ENCODE data around the gene S100A9. TPM values are rescaled to one million over a fixed set of nuclear protein-coding genes. Genes with fewer than 3 reads are reported as not detected.
A peak's percentile ranks its signal among the peaks of the same experiment; 100 is the strongest.
"Not testable (repeated sequence)": the region's sequence is repeated elsewhere in the genome, so short reads cannot be mapped to it uniquely, and the experiment has no call there.

Gene S100A9
- 102 TPM for polyA plus RNA-seq (2013)

DNA sequence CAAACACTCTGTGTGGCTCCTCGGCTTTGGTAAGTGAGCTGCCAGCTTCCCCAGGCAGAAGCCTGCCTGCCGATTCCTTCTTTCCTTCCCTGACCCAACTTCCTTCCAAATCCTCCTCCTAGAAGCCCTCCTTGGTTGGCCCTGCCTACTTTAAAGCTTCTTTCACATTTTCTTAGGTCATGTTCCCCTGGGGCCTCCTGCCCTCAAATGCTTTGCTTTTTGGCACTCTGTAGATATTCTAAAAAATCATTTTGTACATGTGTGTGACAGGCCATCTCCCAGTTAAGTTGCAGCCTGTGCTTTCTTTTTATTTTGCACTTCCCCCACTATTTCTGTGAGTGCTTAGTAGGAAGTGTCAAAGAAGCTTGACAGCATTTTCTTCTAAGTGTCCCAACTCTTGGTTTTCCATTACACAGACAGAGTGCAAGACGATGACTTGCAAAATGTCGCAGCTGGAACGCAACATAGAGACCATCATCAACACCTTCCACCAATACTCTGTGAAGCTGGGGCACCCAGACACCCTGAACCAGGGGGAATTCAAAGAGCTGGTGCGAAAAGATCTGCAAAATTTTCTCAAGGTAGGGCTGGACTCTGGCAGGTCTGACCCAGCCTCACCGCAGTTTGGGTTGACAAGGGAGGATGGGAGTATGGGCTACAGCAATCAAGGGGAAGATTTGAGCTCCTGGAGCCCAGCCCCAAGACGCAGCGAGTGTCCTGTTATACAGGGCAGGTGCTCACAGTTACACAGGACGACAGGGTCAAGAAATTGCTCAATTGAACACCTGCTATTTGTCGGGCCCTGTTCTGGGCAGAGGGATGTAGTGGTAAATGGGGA, at the start of gene S100A9:
Gene S100A9 (plus strand): TSS at position 2 of the 838 bp plus-strand sequence. CDS start 430 bp downstream, at position 432.
- no peaks in the 10 kb centered on the region for H3K36me3 ChIP-seq (ENCODE audit: control insufficient read depth in 4 of 4, insufficient read depth in 4 of 4, low read length in 3 of 4)
- peak within 1 kb of the TSS in 5 of 7 experiments; percentile 12 to 48 (median 34) for H3K4me3 ChIP-seq (ENCODE audit: control insufficient read depth in 1 of 7, extremely low read depth in 1 of 7, insufficient read depth in 4 of 7, low read depth in 2 of 7, low read length in 6 of 7)
- no peak within 1 kb of the TSS for H3K27ac ChIP-seq (ENCODE audit: insufficient read depth in 1 of 2, low read depth in 1 of 2, low read length in 2 of 2, poor library complexity in 1 of 2, severe bottlenecking in 2 of 2)
- H3K27me3 ChIP-seq (replicated peaks in 2 of 5; ENCODE audit: control insufficient read depth in 4 of 5, insufficient read depth in 5 of 5, low read length in 4 of 5), result no peaks in the 10 kb centered on the region
- CTCF ChIA-PET, result interaction anchor here (0.6 to 9.1 kb wide), 12 partner anchors 10 to 264 kb away, joined by 3 to 97 read pairs (median 3); partner anchors contain the start of genes PGLYRP4 and S100A8
- POLR2A ChIA-PET, result no interaction called here
- WGBS (ENCODE audit: insufficient coverage), result 61% methylated on average over 11 of the region's 11 CpGs
- no peaks in the 10 kb centered on the region for H3K9me3 ChIP-seq (ENCODE audit: control extremely low read depth in 1 of 5, control insufficient read depth in 4 of 5, insufficient read depth in 2 of 5, low read depth in 1 of 5, low read length in 4 of 5)
- peaks cover 2 to 38% (median 27%) of the 10 kb centered on the region in 4 experiments for H3K4me1 ChIP-seq (ENCODE audit: control extremely low read depth in 1 of 4, control insufficient read depth in 4 of 4, insufficient read depth in 4 of 4, low read length in 3 of 4)
- peak in 2 of 3 donors; percentile 49 to 52 for DNase-seq

GRCh38 chr1:153308540-153308939, 49.1 kb upstream of the S100A9 start:
- Histone ChIP-seq H3K4me3 (ENCODE audit: control insufficient read depth in 1 of 7, extremely low read depth in 1 of 7, insufficient read depth in 4 of 7, low read depth in 2 of 7, low read length in 6 of 7) (no peak overlapping the region), H3K36me3 (ENCODE audit: control insufficient read depth in 4 of 4, insufficient read depth in 4 of 4, low read length in 3 of 4) (no peaks in the 10 kb centered on the region), H3K27ac (ENCODE audit: insufficient read depth in 1 of 2, low read depth in 1 of 2, low read length in 2 of 2, poor library complexity in 1 of 2, severe bottlenecking in 2 of 2) (no peak overlapping the region), H3K27me3 (replicated peaks in 2 of 5; ENCODE audit: control insufficient read depth in 4 of 5, insufficient read depth in 5 of 5, low read length in 4 of 5) (peaks cover 0 to 1% (median 0%) of the 10 kb centered on the region in 5 experiments), H3K9me3 (ENCODE audit: control extremely low read depth in 1 of 5, control insufficient read depth in 4 of 5, insufficient read depth in 2 of 5, low read depth in 1 of 5, low read length in 4 of 5) (no peaks in the 10 kb centered on the region), H3K4me1 (ENCODE audit: control extremely low read depth in 1 of 4, control insufficient read depth in 4 of 4, insufficient read depth in 4 of 4, low read length in 3 of 4) (peaks cover 0 to 8% (median 3%) of the 10 kb centered on the region in 4 experiments)
- CTCF ChIA-PET, result no interaction called here
- 94% methylated on average over 2 of the region's 2 CpGs for WGBS (ENCODE audit: insufficient coverage)
- no peak for DNase-seq
- POLR2A ChIA-PET, result no interaction called here

DNA sequence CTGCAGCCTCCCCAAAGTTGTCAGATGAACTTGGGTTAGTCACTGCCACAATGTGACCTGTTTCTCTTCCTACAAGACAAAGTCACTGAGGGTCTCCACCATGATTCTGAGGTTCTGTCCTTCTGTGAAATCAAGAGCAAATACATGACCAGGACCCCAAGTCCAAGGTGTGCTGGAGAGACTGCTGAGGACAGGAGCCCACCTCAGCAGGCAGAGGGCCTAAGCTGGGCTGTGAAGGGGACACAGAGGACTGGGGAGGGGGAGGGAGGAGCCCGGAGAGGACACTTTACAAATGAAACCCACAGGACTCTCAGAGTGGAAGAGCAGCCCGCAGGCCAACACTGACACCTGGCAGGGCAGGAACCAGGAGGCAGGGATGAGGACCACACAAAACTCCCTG, 48.2 kb upstream of the S100A9 start:
- H3K4me1 ChIP-seq (ENCODE audit: control extremely low read depth in 1 of 4, control insufficient read depth in 4 of 4, insufficient read depth in 4 of 4, low read length in 3 of 4), result peaks cover 0 to 8% (median 3%) of the 10 kb centered on the region in 4 experiments
- H3K9me3 ChIP-seq (ENCODE audit: control extremely low read depth in 1 of 5, control insufficient read depth in 4 of 5, insufficient read depth in 2 of 5, low read depth in 1 of 5, low read length in 4 of 5), result no peaks in the 10 kb centered on the region
- 100% methylated on average over 1 of the region's 2 CpGs for WGBS (ENCODE audit: insufficient coverage)
- no peaks in the 10 kb centered on the region for H3K27me3 ChIP-seq (replicated peaks in 2 of 5; ENCODE audit: control insufficient read depth in 4 of 5, insufficient read depth in 5 of 5, low read length in 4 of 5)
- DNase-seq, result no peak
- H3K36me3 ChIP-seq (ENCODE audit: control insufficient read depth in 4 of 4, insufficient read depth in 4 of 4, low read length in 3 of 4), result no peaks in the 10 kb centered on the region
- ChIA-PET CTCF (no interaction called here), POLR2A (no interaction called here)
- H3K27ac ChIP-seq (ENCODE audit: insufficient read depth in 1 of 2, low read depth in 1 of 2, low read length in 2 of 2, poor library complexity in 1 of 2, severe bottlenecking in 2 of 2), result no peak overlapping the region
- no peak overlapping the region for H3K4me3 ChIP-seq (ENCODE audit: control insufficient read depth in 1 of 7, extremely low read depth in 1 of 7, insufficient read depth in 4 of 7, low read depth in 2 of 7, low read length in 6 of 7)

- no peak overlapping the region for H3K27ac ChIP-seq (ENCODE audit: insufficient read depth in 1 of 2, low read depth in 1 of 2, low read length in 2 of 2, poor library complexity in 1 of 2, severe bottlenecking in 2 of 2)
- H3K27me3 ChIP-seq (replicated peaks in 2 of 5; ENCODE audit: control insufficient read depth in 4 of 5, insufficient read depth in 5 of 5, low read length in 4 of 5), result no peaks in the 10 kb centered on the region
- no peak for DNase-seq
- H3K9me3 ChIP-seq (ENCODE audit: control extremely low read depth in 1 of 5, control insufficient read depth in 4 of 5, insufficient read depth in 2 of 5, low read depth in 1 of 5, low read length in 4 of 5), result no peaks in the 10 kb centered on the region
- H3K4me3 ChIP-seq (ENCODE audit: control insufficient read depth in 1 of 7, extremely low read depth in 1 of 7, insufficient read depth in 4 of 7, low read depth in 2 of 7, low read length in 6 of 7), result no peak overlapping the region
- peaks cover 0 to 8% (median 3%) of the 10 kb centered on the region in 4 experiments for H3K4me1 ChIP-seq (ENCODE audit: control extremely low read depth in 1 of 4, control insufficient read depth in 4 of 4, insufficient read depth in 4 of 4, low read length in 3 of 4)
- ChIA-PET CTCF (no interaction called here), POLR2A (no interaction called here)
- H3K36me3 ChIP-seq (ENCODE audit: control insufficient read depth in 4 of 4, insufficient read depth in 4 of 4, low read length in 3 of 4), result no peaks in the 10 kb centered on the region
- WGBS (ENCODE audit: insufficient coverage), result 90% methylated on average over 6 of the region's 7 CpGs
Measured at GRCh38 chr1:153310526-153310925, 47.1 kb upstream of the S100A9 start.

- no peak within 1 kb of the TSS for H3K27ac ChIP-seq (ENCODE audit: insufficient read depth in 1 of 2, low read depth in 1 of 2, low read length in 2 of 2, poor library complexity in 1 of 2, severe bottlenecking in 2 of 2)
- H3K36me3 ChIP-seq (ENCODE audit: control insufficient read depth in 4 of 4, insufficient read depth in 4 of 4, low read length in 3 of 4), result no peaks in the 10 kb centered on the region
- ChIA-PET POLR2A (no interaction called here), CTCF (interaction anchor here (1.0 to 3.0 kb wide), 4 partner anchors 19 to 40 kb away, joined by 3 to 12 read pairs (median 5); no protein-coding TSS in a partner anchor)
- peaks cover 0 to 8% (median 1%) of the 10 kb centered on the region in 4 experiments for H3K4me1 ChIP-seq (ENCODE audit: control extremely low read depth in 1 of 4, control insufficient read depth in 4 of 4, insufficient read depth in 4 of 4, low read length in 3 of 4)
- no peaks in the 10 kb centered on the region for H3K27me3 ChIP-seq (replicated peaks in 2 of 5; ENCODE audit: control insufficient read depth in 4 of 5, insufficient read depth in 5 of 5, low read length in 4 of 5)
- H3K9me3 ChIP-seq (ENCODE audit: control extremely low read depth in 1 of 5, control insufficient read depth in 4 of 5, insufficient read depth in 2 of 5, low read depth in 1 of 5, low read length in 4 of 5), result no peaks in the 10 kb centered on the region
- no peak within 1 kb of the TSS for H3K4me3 ChIP-seq (ENCODE audit: control insufficient read depth in 1 of 7, extremely low read depth in 1 of 7, insufficient read depth in 4 of 7, low read depth in 2 of 7, low read length in 6 of 7)
- WGBS (ENCODE audit: insufficient coverage), result 87% methylated on average over 2 of the region's 4 CpGs
- no peak for DNase-seq
Measured at GRCh38 chr1:153312570-153313186, 45.0 kb upstream of the S100A9 start, which contains the start of gene PGLYRP3. Gene PGLYRP3, minus strand, starts transcription at chr1:153312952. Its CDS starts 2,287 bp downstream, at chr1:153310665.

DNA sequence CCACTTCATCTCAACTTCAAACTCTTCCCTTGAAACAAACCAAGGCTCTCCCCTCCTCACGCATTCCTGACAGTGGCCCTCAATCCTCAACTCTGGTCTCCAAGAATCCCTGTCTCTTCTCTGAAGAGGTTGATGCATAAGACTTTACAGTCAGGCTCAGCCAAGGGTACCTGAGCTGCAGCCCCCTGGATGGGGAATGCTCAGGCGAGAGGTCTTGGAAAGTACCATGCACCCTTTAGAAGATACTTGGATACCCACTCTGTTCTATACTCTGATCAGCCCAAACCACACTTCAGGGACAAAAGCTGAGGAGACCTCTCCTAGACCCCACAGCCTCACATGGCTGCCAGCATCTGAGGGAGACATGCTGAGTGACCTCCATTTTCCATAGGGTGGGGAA, 44.4 kb upstream of the S100A9 start:
- H3K27me3 ChIP-seq (replicated peaks in 2 of 5; ENCODE audit: control insufficient read depth in 4 of 5, insufficient read depth in 5 of 5, low read length in 4 of 5), result no peaks in the 10 kb centered on the region
- POLR2A ChIA-PET, result no interaction called here
- DNase-seq, result no peak
- no peak overlapping the region for H3K27ac ChIP-seq (ENCODE audit: insufficient read depth in 1 of 2, low read depth in 1 of 2, low read length in 2 of 2, poor library complexity in 1 of 2, severe bottlenecking in 2 of 2)
- H3K4me1 ChIP-seq (ENCODE audit: control extremely low read depth in 1 of 4, control insufficient read depth in 4 of 4, insufficient read depth in 4 of 4, low read length in 3 of 4), result peaks cover 0 to 8% (median 1%) of the 10 kb centered on the region in 4 experiments
- CTCF ChIA-PET, result interaction anchor here (0.7 to 3.0 kb wide), 4 partner anchors 20 to 39 kb away, joined by 3 to 12 read pairs (median 4); no protein-coding TSS in a partner anchor
- no peaks in the 10 kb centered on the region for H3K36me3 ChIP-seq (ENCODE audit: control insufficient read depth in 4 of 4, insufficient read depth in 4 of 4, low read length in 3 of 4)
- WGBS (ENCODE audit: insufficient coverage), result 100% methylated on average over 2 of the region's 2 CpGs
- no peaks in the 10 kb centered on the region for H3K9me3 ChIP-seq (ENCODE audit: control extremely low read depth in 1 of 5, control insufficient read depth in 4 of 5, insufficient read depth in 2 of 5, low read depth in 1 of 5, low read length in 4 of 5)
- no peak overlapping the region for H3K4me3 ChIP-seq (ENCODE audit: control insufficient read depth in 1 of 7, extremely low read depth in 1 of 7, insufficient read depth in 4 of 7, low read depth in 2 of 7, low read length in 6 of 7)

DNA sequence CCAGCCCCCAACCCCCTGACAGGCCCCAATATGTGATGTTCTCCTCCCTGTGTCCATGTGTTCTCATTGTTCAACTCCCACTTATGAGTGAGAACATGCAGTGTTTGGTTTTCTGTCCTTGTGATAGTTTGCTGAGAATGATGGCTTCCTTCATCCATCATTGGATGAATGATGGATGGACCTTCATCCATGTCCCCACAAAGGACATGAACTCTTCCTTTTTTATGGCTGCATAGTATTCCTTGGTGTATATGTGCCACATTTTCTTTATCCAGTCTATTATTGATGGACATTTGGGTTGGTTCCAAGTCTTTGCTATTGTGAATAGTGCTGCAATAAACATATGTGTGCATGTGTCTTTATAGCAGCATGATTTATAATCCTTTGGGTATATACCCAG, 43.3 kb upstream of the S100A9 start:
- H3K4me3 ChIP-seq (ENCODE audit: control insufficient read depth in 1 of 7, extremely low read depth in 1 of 7, insufficient read depth in 4 of 7, low read depth in 2 of 7, low read length in 6 of 7); DNase-seq; H3K27ac ChIP-seq (ENCODE audit: insufficient read depth in 1 of 2, low read depth in 1 of 2, low read length in 2 of 2, poor library complexity in 1 of 2, severe bottlenecking in 2 of 2); H3K4me1 ChIP-seq (ENCODE audit: control extremely low read depth in 1 of 4, control insufficient read depth in 4 of 4, insufficient read depth in 4 of 4, low read length in 3 of 4); H3K27me3 ChIP-seq (replicated peaks in 2 of 5; ENCODE audit: control insufficient read depth in 4 of 5, insufficient read depth in 5 of 5, low read length in 4 of 5); H3K36me3 ChIP-seq (ENCODE audit: control insufficient read depth in 4 of 4, insufficient read depth in 4 of 4, low read length in 3 of 4); H3K9me3 ChIP-seq (ENCODE audit: control extremely low read depth in 1 of 5, control insufficient read depth in 4 of 5, insufficient read depth in 2 of 5, low read depth in 1 of 5, low read length in 4 of 5); POLR2A ChIA-PET: not testable (repeated sequence)
- CTCF ChIA-PET, result interaction anchor here (3.0 kb wide), 1 partner anchor 38 kb away, joined by 12 read pairs; no protein-coding TSS in a partner anchor
